Measurements from ENCODE around the gene INPP5A.
"Not testable (repeated sequence)": the region's sequence is repeated elsewhere in the genome, so short reads cannot be mapped to it uniquely, and the experiment has no call there.

INPP5A gene, protein sequence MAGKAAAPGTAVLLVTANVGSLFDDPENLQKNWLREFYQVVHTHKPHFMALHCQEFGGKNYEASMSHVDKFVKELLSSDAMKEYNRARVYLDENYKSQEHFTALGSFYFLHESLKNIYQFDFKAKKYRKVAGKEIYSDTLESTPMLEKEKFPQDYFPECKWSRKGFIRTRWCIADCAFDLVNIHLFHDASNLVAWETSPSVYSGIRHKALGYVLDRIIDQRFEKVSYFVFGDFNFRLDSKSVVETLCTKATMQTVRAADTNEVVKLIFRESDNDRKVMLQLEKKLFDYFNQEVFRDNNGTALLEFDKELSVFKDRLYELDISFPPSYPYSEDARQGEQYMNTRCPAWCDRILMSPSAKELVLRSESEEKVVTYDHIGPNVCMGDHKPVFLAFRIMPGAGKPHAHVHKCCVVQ

DNA sequence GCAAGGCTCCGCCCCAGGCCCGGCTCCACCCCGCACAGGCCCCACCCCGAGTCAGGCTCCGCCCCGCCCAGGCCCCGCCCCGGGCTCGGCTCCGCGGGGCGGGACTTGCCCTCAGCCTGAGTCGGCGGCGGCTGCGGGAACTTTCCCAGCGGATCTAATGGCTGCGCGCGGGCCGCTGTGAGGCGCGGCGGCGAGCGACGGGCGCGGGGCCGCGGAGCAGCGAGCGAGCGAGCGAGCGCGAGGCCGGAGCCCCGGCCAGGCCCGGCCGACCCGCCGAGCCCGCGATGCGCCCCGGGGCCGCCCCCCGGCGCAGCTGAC is at the start of gene INPP5A:
TSS of gene INPP5A (plus strand) at position 104 of the 318 bp plus-strand sequence. CDS start 310 bp downstream, outside the sequence.
- DNase-seq = no peak

DNA sequence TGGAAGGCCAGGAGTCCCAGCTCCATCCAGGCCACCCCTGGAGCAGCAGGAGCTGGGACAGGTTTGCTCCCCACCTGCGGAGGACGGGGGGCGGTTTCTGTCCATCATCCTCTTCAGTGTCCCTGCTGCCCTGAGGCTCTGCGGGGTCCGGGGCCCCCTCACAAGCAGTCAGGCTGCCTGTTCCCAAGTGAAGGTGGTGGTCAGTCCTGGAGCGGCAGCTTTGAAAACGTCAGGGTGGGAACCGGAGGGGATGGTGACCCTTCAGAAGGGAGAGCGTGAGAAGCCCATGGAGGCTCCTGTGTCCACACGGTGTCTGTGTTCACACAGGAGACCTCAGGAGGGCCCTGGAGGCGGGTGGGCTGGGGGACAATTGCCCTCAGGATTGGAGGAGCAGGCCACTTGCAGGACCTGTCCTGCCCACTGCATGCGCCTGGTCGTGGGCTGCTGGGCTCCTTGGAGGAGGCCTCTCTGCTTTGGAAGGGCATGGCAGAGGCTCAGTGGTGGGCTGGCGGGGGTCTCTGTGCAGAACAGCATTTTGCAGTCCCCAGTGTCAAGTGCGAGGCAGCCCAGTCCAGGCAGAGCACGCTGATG is 49.3 kb upstream of the INPP5A start:
- DNase-seq = no peak

DNA sequence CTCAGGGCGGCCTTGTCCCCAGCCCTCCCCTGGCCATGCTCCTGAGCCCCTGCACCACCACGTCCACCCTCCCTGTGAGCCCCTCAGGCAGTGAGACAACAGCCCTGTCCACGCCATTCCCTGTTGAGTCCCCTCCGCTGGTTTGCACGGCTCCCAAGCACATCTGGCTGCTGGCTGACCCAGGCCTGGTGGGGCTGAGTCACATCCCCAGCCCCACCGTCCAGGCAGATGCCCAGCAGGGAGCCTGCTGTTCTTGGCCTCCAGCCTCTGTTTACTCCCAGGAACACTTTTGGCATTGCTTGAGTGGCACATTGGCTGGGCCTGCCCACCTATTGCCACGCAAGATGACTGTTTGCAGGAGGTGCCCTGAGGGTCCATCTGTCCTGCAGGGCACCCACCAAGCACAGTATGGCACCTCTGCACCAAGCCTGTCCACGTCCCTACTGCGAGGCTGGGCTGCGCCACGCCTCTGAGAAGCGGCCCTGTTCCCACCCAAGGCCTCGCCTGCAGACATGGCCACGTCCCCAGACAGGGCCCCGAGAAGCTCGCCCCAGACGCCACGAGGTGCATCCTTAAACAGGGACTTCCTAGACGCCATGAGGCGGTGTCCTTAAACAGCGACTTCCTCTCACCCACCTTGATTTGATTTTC is 48.4 kb upstream of the INPP5A start:
- no peak for DNase-seq

DNA sequence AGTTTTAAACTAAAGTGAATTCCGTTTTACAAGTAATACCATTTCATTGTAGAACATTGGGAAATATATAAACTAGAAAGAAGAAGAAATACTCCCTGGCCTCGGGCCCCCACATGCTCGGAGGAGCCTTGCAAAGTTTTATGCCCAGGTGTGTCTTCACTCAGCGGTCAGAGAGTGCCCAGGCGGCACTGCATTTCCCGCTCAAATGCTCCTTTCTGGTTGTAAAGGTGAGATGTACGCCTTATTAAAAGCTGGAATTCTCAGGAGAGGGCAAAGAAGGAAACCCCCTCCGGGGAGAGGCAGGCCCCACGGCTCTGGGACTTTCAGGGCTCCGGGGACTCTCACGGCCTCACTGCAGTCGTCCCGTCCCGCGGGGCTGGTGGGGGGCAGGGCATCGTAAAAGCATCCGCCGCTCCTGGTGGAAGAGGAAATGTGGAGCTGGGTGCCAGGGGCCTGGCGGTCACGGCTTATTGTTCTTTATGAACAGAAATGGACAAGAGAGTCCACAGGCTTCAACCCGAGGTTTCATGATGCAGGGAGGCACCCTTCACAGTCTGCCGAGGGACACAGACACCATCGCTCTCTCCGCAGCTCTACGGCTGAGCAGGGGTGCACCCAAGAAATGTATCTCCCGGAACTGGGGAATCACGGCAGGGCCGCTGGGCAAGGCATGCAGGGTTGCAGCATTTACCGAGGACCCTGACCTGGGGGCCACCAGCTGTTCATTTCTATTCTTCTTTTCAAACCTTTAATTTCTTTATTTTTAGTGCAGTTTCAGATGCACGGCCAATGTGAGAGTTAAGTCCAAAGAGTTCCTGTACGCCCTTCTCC is 47.7 kb upstream of the INPP5A start:
- no peak for DNase-seq

DNA sequence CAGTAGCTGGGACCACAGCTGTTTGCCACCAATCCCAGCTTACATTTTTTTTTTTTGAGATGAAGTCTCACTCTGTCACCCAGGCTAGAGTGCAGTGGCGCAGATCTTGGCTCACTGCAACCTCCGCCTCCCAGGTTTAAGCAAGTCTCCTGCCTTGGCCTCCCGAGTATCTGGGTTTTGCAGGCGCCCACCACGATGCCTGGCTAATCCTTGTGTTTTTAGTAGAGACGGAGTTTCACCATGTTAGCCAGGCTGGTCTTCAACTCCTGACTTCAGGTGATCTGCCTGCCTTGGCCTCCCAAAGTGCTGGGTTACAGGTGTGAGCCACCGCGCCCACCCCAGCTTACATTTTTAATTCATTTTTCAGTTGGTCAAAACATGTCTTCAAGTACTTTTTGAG is 46.1 kb upstream of the INPP5A start:
- not testable (repeated sequence) for DNase-seq

DNA sequence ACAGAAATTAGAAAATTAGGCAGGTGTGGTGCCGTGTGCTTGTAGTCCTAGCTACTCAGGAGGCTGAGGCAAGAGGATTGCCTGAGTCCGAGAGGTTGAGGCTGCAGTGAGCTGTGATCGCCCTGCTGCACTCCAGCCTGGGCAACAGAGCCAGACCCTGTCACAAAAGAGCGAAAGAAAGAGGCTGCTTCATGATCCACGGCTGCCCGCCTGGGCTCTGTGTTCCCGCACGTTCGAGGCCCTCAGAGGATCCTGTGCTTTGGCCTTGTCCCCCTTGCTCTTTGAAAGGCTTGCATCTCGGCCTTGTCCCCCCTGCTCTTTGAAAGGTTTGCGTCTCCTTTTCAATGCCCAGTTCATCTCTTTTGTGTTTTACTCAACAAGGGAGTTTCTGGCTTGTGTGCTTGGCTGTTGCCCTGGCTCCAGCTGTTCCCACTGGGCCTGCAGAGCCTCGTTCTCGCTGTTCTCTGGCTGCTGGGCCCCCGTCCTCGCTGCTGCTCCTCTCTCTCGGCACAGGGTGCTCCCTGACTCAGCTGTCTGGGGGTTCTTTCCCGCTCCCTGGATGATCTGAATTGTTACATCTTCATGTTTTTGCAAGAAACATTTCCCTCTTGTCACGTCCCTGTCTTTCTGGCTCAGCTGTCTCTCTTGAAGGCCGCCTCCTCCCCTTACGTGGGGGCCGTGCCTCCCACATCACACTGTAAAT is 45.1 kb upstream of the INPP5A start:
- no peak for DNase-seq

DNA sequence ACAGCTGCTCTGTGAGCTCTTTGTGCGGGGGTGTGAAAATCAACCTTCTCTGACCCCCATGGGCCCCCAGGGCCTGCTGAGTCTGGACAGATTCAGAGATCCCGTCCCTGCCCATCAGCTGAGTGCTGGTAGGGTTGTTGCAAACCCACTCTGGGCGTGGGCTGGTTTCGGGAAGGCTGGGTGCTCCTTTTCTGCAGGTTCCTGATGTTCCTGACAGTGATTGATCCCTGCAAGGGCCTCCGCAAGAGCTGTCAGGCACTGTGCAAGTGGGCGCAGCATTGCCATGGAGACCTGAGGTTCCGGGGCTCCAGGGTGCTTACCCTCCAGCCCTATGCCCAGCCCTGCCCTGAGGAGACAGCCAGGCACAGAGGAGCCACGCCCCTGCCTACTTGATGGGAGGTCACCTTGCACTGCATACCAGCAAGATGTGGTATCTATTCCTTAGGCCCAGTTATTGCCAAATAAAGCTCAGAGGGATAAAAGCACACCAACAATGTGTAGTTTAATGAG is 44.3 kb upstream of the INPP5A start:
- DNase-seq = no peak

DNA sequence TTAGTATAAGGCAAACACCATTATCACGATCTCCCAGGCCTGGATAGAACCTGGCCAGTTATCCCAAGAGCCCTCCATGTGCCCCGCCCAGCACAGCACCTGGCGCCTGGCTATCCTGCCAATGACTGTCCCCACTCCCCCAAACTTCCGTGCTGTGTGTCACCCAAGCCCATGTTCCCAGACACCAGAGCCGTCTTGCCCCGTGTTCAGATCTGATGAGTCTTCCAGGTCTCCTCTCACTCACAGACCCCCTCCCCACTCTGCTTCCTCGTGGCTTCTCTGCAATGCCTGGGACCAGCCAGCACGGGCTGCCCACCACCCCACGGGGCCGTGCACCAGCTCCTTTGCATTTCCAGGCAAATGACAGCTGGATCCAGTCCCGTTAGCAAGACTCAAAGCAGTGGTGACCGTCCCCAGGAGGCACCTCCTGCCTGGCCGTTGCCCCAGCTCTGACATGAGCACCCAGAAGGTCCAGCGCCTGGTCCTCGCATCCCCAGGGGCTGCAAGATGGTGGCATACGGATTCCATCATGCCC is 43.8 kb upstream of the INPP5A start:
- DNase-seq = no peak

DNA sequence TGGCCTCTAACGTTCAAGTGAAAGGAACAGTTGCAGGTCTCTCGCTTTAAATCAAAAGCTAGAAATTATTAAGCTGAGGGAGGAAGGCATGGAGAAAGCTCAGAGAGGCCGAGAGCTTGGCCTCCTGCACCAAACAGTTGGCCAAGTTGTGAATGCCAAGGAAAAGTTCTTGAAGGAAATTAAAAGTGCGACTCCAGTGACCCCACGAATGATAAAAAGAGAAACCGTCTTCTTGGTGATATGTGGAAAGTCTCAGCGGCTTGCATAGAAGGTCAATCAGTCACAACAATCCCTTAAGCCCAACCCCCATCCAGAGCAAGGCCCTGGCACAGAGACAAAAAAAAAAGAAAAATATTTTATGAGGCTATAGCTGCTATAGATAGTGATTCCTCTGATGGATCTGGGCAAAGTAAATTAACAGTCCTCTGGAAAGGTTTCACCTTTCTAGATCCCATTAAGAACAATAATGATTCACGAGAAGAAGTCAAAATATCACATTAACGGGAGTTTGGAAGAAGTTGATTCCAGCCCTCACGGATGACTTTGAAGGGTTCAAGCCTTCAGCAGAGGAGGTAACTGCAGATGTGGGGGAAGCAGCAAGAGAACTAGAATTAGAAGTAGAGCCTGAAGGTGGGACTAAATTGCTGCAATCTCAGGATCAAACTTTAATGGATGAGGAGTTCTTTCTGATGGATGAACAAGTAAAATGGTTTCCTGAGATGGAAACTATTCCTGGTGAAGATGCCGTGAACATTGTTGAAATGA is 42.5 kb upstream of the INPP5A start:
- no peak for DNase-seq

DNA sequence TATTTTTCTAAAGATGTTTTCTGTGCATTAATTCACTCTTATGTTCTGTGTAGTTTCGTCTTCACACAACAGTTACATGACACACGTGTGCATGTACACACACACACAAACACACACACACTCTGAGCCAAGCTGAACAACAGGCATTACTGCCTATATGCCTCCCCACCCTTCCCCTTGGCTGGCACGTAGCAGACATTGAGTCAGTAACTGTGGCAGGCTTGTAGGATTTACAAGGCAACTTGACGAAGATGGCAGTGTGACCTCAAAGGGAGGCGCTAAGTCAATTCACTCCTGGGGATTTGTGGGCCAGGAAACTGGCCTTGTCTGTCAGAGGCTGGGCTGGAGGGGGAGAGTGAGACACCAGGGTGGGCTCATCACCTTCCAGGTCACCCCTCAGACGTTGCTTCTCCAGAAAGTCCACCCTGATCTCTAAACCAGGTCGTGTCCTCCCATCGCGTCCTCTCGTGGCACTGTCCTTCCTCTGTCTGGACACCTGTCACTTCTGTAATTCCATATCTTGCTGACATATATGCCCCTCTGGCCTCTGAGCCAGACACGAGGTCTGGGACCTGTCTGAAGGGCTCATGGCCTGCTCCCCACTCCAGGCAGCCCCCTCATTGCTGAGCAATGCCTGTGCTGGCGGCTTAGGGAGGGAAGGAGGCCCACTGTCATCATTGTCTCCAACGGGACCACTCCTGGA is 41.1 kb upstream of the INPP5A start:
- no peak for DNase-seq

DNA sequence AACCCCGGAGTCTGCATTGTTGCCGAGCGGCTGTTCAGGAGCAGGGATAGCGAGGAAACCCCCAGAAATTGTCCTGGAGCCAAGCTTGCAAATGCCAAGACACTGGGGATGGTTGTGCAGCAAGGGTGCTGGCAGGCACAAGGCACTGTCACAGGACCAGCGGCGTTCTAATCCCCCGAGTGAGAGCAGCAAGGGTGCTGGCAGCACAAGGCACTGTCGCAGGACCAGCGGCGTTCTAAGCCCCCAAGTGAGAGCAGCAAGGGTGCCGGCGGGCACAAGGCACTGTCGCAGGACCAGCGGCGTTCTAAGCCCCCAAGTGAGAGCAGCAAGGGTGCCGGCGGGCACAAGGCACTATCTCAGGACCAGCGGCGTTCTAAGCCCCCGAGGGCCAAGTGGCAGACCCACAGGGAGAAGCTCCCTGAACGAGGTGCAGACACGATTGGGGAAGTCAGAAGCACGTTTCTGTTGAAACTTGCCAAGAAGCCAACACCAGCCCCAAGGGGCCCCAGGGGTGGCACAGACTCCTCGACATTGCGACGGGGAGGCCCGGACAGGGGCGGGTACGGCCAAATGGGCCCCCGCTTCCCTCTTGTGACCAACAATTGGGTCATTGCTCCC is 40.4 kb upstream of the INPP5A start:
- no peak for DNase-seq

DNA sequence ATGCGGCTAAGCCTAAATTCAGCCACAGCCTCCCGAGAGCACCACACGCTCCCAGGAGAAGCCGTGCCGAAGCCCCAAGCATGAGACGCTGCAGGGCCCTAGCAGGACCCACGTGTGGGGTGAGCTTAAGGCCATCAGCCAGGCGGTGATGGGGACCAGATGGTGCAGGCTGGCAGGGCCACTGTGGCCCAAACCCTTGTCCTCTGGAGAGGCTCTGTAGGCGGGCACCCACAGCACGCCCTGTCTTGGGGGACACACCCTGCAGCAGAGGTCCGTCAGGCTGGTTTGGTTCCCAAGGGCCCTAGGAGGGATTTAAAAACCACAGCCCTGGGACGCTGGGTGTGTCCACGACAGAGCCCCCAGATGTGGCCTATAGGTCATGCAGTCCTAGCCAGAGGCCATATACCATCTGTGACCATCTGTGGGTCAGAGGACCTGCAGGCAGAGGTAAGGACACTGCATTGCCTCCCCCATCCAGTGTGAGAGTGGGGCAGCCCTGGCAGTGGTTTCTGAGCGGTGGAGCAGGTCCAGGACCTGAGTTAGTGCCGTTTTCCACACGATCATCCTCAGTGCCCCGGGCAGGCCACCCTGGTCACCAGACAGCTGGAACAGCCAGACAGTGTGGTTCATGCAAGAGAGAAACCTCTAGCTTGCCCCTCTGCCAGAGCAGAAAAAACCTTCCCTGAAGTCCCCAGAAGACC is 39.6 kb upstream of the INPP5A start:
- DNase-seq = no peak

DNA sequence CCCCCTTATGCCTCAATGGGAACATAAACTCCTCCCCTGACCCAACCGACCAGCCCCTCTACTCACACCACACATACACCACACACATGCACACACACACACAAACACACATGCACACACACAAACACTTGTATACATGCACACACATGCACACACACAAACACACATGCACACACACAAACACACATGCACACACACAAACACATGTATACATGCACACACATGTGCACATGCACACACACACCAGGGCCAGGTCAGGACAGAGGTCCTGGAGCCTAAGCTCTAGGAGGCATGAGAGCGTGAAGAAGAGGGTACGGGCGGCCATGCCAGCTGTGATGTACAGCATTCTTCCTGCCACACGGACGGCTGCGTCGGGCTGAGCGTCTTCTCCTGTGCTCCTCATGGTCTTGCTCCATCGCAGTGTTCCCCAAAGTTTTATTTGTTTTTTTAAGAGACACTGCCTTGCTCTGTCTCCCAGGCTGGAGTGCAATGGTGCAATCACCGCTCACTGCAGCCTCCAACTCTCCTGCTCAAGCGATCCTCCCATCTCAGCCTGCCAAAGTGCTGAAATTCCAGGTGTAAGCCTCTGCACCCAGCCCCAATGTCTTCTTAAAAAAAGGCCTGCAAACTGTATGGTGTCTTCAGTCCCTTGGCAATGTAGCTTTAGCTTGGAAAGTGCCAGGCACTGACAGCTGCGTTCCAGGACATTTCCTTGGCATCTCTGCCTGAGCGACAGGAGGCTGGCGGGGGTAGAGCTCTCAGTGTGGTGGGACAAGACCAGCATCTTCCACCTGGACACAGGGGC is 38.8 kb upstream of the INPP5A start:
- no peak for DNase-seq

DNA sequence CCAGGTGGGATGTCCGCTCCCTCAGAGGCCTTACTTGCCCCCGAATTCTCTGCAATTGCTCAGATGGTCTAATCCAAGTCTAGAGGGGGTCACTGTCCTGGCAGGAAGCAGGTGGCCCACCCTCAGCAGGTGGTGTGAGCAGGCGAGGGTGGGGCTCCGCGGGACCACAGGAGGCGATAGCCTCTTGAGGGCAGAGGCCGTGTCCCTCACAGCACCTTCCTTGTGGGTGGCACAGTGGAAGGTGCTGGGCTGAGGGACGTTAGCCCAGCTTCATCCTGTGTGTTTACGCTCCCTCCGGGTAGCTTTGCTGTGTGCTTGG is 38.3 kb upstream of the INPP5A start:
- no peak for DNase-seq

DNA sequence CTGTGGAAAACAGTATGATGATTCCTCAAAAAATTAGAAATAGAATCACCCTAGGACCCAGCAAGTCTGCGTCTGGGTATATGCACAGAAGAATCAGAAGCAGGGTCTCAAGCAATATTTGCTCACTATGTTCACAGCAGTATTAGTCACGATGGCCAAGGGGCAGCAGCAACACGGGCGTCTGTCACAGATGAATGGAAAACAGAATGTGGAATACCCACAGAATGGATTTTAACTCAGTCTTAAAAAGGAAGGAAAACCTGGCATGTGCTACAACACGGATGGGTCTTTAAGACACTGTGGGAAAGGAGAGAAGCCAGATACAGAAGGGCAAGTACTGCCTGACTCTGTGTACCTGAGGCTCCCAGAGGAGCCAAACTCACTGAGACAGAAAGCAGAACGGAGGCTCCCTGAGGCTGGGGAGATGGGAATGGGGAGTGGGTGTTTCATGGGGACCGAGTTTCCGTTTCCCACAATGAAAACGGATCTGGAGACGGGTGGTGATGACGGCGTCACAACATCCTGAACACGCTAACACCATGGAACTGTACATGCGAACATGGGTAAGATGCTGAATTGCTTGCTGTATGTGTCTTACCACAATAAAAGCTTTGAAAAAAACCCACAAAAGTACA is 36.7 kb upstream of the INPP5A start:
- no peak for DNase-seq

DNA sequence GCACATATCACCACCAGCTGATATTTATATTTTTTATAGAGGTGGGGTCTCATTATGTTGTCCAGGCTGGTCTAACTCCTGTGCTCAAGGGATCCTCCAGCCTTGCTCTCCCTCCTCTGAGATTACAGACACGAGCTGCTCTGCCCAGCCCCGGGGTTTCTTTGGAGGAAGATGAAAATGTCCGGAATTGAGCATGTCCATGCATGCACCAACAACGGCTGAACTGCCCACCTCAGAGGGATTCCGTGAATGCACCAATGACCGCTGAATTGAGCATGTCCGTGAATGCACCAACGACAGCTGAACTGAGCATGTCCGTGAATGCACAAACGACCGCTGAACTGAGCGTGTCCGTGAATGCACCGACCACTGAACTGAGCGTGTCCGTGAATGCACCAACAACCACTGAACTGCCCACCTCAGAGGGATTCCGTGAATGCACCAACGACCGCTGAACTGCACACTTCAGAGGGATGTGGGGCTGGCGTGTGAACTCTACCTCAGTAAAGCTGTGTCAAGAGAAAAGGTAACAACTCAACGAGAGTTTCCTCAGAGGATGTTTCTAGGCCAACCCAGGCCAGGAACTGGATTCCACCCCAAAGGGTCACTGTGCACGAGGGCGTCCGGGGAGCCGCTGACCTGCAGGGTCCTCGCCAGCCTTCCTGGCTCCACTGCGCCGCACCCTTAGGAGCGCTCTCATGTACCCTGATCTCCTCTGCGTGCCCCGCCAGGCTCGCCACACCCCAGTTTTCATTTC is 34.9 kb upstream of the INPP5A start:
- no peak for DNase-seq

DNA sequence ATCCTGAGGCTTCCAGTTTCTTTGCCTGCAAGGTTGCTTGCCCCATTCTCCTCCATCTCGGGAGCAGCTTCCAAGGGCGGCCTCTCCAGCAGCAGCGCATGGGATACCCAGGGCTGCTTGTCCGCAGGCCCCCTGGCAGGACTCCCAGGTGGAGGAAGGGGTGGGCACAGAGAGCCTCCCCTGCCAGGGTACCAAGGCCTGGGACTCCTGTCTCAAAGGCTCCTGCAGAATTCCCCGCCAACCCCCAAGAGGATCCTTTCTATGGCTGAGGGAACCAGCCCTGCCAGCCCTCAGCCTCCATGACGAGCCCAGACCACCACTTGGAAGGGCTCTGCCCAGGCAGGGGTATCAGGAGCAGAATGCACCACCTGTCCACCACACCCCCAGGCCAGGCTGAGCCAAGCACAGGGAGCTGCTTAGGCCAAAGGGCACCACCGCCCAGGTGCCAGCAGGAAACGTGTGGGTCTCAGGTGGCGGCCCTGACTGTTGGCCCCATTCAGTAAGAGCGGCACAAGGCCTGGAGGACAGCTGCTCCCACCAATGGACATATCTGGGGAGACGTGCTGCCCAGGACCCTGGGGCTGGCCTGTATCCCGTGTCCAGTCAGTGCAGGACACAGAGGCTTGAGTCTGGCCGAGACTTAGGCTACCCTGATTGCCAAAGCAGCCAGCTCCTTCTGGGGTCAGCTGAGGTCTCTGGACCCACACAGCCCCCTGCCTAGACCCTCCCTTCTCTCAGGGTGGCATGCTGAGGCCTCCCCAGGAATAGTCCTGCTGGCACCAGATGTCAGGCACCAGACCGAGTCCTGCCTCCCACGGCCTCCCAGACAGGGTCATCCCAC is 33.8 kb upstream of the INPP5A start:
- DNase-seq = no peak
